Right hindlimb (tissue), 1 donor: ENCODE measurements around the gene AKAIN1.

Experiments used
- DNase-seq: peaks from one replicate; pipeline ENCODE4 v3.0.0-alpha.2; 2018

AKAIN1 gene

DNA sequence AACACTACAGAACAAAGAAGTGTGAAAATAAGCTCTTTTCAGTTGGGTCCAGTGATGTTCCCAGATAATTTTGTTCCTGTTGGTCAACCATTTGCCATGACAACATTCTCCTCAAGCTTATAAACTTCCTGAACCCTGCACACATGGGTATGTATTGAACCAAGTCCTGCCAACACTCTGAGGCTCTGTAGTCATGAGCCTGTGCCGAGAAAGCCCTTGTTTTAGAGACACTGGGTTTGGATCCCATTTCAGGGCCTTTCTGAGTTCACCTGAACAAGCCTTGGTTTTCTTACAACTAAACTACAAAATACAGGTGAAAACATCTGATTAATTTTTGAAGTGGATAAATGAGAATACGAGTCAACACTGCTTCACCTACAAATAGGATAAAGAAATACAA lies 38.5 kb downstream of the AKAIN1 start:
- DNase-seq: no peak

- DNase-seq: no peak
Measured at GRCh38 chr18:5158172-5158571, 38.9 kb downstream of the AKAIN1 start.

DNA sequence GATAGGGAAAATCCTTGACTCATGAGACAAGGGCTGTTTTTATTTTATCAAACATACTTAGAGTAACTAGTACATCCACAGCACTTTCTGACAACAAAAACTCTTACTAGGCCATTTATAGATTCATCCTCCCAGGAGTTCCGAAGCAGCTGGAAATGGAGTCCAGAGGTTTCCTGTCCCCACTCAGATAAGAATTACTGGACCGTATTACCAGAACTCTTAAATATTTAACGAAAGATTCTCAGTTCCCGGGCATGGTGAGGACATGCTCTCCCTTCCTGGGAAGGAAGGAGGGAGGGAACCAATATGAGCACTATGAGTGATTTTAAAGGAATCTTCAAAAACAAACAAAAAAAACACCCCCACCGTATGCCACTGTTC lies 41.2 kb downstream of the AKAIN1 start:
- DNase-seq: no peak

GRCh38 chr18:5155218-5155906 lies 41.7 kb downstream of the AKAIN1 start:
- no peak for DNase-seq

GRCh38 chr18:5152343-5153020 lies 44.6 kb downstream of the AKAIN1 start:
- DNase-seq: no peak

DNA sequence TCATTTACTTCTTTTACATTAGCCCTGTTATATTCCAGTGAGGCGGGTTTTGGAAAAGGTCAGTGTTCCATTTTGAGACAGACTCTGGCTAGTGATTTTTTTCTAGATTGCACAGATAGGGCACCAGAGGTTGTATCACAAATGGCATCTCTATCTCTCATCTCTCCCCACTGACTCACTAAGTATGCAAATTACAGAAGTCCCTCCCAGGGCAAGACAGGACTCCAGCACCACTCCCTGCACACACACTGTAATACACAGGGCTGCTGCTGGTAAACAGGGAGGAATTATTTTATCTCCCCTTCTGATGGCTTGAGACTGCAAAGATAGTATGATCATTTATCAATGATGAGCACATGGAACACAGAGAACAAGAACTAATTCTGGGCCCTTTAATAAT lies 46.2 kb downstream of the AKAIN1 start:
- DNase-seq: no peak

- no peak for DNase-seq
Measured at GRCh38 chr18:5146093-5146492, 51.0 kb downstream of the AKAIN1 start.

DNA sequence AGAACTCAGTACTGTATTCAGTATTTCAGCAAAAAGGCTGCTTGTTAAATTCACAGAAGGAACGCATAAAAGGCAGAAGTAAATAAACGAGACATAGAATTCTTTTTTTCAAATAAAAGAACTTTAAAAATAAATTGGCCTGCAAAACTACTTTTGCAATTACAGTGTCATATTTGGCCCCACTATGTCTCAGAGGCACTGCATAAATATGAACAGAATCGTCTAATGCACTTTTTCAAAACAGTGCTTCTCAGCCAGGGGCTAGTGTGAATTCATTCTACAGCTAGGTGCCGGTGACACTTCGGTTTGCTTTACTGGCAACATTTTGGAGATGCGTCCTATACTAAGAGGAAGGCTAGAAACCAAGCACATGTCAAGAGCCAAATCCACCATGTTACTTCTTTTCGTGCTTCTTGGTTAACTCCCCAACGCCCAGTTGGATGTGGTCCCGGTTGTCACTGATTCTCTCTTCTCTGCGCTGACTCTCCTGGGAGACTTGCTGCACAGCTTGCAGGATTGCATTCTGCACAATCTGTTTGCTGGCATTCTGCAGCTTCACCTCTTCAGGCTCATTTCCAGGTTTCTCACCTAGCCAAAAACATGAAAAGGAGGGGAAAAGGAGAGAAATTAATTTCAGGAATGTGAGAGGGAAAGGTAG lies 51.8 kb downstream of the AKAIN1 start:
- no peak for DNase-seq

DNA sequence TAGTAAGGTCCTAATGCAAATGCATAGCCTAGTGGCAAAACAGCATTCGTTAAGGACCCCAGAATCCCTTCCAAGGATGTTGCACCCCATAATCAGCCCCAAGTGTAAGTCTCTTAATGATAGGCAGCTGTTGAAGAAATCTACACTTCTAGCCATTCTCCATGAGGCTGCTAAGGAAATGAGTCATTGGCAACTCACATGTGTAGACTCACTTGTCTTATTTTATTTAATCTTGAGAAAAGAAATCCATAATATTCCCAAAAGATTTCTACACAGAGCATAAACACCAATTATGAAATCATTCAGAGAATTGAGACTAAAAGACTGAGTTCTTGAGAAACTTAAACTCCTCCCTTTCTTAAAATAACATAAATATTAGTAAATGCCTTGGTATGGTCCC lies 52.4 kb downstream of the AKAIN1 start:
- DNase-seq: no peak

GRCh38 chr18:5142859-5143258 lies 54.2 kb downstream of the AKAIN1 start:
- no peak for DNase-seq

GRCh38 chr18:5142131-5142530 lies 54.9 kb downstream of the AKAIN1 start:
- DNase-seq: no peak

GRCh38 chr18:5137261-5137660 lies 59.8 kb downstream of the AKAIN1 start:
- no peak for DNase-seq

DNA sequence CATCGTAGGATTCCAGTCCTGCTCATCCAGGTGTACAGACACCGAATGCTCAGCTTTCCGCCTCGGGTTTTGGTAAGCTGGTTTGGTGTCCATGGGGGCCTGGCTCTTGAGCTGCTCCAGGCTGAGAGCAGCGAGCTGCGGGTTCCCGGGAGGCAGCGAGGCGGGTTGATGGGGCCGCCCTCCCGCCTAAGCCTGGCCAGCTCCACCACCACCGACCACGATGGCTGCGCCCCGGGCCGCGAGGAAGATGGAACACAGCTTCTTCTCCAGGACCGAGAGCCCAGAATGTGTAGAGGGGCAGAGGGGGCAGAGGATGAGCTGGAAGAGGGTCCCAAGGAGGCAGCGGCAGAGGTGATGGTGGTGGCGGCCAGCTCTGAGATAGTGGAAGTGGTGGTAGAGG lies 64.1 kb downstream of the AKAIN1 start:
- DNase-seq: no peak

GRCh38 chr18:5122272-5122671 lies 74.8 kb downstream of the AKAIN1 start:
- no peak for DNase-seq

DNA sequence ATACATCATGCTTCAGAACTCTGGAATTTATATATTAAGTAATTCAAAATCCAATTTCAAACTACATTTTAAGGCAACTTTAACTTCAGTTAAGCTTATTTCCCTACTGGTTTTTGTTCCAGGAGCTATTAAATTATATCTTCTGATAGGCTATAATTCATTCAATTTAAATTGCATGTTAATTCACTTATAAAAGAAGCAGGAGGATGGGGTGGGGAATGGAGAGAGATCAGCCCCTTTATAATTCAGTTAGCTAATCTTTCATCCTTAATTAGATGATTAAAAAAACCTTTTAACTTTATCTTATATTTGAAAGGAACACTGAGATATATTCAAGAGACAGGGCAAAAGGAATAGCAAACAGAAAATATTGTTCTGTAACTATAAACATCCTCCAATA lies 86.8 kb downstream of the AKAIN1 start:
- no peak for DNase-seq

- DNase-seq: no peak
Measured at GRCh38 chr18:5107988-5108387, 89.1 kb downstream of the AKAIN1 start.

GRCh38 chr18:5106730-5107129 lies 90.3 kb downstream of the AKAIN1 start:
- no peak for DNase-seq

GRCh38 chr18:5104246-5104645 lies 92.8 kb downstream of the AKAIN1 start:
- DNase-seq: no peak

DNA sequence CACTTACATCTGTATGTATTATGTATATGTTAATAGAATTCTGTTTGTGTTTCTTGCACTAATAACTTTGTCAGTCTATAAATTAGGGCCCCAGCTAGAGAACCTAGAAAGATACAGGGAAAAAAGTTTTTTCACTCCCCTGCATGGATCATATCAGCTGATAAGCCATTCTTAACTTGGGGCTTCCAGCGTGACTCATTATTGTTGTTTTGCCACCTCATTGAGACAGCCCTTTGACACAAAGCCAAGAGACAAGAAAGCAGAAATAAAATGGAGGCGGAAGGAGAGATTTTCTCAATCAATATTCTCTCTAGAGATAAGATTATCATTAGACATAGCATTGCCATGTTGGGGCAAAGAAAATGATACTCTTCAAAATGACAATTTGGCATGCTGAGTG lies 93.4 kb downstream of the AKAIN1 start:
- no peak for DNase-seq

DNA sequence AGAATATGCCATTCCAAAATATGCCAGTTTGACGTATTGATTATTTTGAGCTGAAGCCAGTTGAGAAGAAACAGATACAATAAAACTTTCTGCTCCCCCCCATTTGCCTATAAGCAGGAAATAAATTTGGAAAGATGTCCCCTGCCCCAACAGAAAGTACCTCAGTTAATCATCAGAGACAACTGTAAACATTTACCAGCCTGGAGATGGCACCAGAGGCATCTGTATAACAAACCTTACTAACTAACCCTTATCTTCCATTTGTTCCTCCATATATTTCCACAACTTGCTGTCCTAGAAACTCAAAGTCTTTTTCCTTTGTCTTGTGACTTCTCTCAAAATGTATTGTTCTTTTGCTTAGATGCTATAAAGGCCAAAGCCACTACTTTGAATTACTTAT lies 93.8 kb downstream of the AKAIN1 start:
- no peak for DNase-seq

GRCh38 chr18:5097116-5097703 lies 99.8 kb downstream of the AKAIN1 start:
- no peak for DNase-seq

- no peak for DNase-seq
Measured at GRCh38 chr18:5095239-5095638, 101.8 kb downstream of the AKAIN1 start.

GRCh38 chr18:5093902-5094301 lies 103.2 kb downstream of the AKAIN1 start:
- DNase-seq: no peak
